Measurements from ENCODE around the gene BASP1. TPM values are rescaled to one million over a fixed set of nuclear protein-coding genes. Genes with fewer than 3 reads are reported as not detected.

BASP1 gene
- total and polyA plus RNA-seq, 10 of the 15 experiments (the other 5 are each of a cell fraction or from before 2014, with no cell fraction given), result 27.3 to 190 (median 102) TPM

DNA sequence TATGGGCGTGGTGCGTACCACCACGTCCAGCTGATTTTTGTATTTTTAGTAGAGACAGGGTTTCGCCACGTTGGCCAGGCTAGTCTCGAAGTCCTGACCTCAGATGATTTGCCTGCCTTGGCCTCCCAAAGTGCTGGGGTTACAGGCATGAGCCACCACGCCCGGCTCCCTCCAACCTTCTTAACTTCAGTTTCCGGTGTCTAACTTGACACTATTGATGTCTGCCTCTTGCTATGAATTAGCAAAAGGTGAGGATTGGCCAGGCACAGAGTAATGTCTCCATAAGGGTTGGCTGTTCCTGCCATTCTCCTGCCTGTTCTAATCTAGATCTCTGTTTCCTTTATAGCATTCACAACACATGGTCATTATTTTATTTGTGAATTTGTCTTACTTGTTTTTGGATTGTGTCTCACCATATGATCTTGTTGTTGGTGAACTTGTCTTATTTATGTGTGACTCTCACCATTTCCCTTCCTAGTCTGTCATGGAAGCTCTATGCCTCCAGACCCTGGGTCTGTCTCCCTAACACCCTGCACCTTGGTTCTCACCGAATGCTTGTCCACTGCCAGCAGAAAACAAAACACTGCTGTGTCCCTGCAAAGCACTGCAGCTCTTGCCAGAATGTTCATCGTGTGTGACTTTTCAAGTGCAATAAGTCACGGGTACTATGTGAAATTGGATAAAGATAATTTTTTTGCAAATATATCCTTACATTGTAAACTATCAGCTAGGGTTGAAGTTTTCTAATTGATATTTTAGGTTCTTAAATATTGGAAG is 26.0 kb downstream of the BASP1 start (continued):
- TF ChIP-seq, protein P1, sequence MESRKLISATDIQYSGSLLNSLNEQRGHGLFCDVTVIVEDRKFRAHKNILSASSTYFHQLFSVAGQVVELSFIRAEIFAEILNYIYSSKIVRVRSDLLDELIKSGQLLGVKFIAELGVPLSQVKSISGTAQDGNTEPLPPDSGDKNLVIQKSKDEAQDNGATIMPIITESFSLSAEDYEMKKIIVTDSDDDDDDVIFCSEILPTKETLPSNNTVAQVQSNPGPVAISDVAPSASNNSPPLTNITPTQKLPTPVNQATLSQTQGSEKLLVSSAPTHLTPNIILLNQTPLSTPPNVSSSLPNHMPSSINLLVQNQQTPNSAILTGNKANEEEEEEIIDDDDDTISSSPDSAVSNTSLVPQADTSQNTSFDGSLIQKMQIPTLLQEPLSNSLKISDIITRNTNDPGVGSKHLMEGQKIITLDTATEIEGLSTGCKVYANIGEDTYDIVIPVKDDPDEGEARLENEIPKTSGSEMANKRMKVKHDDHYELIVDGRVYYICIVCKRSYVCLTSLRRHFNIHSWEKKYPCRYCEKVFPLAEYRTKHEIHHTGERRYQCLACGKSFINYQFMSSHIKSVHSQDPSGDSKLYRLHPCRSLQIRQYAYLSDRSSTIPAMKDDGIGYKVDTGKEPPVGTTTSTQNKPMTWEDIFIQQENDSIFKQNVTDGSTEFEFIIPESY (IDR thresholded peaks at IDR 0.05), result no peak
- TF ChIP-seq PBX3 (IDR thresholded peaks at IDR 0.05; ENCODE audit: insufficient replicate concordance, low read depth, low read length), result no peak
- TF ChIP-seq, protein P2, sequence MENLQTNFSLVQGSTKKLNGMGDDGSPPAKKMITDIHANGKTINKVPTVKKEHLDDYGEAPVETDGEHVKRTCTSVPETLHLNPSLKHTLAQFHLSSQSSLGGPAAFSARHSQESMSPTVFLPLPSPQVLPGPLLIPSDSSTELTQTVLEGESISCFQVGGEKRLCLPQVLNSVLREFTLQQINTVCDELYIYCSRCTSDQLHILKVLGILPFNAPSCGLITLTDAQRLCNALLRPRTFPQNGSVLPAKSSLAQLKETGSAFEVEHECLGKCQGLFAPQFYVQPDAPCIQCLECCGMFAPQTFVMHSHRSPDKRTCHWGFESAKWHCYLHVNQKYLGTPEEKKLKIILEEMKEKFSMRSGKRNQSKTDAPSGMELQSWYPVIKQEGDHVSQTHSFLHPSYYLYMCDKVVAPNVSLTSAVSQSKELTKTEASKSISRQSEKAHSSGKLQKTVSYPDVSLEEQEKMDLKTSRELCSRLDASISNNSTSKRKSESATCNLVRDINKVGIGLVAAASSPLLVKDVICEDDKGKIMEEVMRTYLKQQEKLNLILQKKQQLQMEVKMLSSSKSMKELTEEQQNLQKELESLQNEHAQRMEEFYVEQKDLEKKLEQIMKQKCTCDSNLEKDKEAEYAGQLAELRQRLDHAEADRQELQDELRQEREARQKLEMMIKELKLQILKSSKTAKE (IDR thresholded peaks at IDR 0.05; ENCODE audit: low read depth, poor library complexity, severe bottlenecking), result no peak

- TF ChIP-seq, protein P3, sequence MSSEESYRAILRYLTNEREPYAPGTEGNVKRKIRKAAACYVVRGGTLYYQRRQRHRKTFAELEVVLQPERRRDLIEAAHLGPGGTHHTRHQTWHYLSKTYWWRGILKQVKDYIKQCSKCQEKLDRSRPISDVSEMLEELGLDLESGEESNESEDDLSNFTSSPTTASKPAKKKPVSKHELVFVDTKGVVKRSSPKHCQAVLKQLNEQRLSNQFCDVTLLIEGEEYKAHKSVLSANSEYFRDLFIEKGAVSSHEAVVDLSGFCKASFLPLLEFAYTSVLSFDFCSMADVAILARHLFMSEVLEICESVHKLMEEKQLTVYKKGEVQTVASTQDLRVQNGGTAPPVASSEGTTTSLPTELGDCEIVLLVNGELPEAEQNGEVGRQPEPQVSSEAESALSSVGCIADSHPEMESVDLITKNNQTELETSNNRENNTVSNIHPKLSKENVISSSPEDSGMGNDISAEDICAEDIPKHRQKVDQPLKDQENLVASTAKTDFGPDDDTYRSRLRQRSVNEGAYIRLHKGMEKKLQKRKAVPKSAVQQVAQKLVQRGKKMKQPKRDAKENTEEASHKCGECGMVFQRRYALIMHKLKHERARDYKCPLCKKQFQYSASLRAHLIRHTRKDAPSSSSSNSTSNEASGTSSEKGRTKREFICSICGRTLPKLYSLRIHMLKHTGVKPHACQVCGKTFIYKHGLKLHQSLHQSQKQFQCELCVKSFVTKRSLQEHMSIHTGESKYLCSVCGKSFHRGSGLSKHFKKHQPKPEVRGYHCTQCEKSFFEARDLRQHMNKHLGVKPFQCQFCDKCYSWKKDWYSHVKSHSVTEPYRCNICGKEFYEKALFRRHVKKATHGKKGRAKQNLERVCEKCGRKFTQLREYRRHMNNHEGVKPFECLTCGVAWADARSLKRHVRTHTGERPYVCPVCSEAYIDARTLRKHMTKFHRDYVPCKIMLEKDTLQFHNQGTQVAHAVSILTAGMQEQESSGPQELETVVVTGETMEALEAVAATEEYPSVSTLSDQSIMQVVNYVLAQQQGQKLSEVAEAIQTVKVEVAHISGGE (CRISPR knock-in tag; IDR thresholded peaks at IDR 0.05), result no peak
- TF ChIP-seq PKNOX1 (IDR thresholded peaks at IDR 0.05), result no peak
- Histone ChIP-seq H4K20me1 (ENCODE audit: control insufficient read depth, insufficient read depth) (peaks cover 3% of the 10 kb centered on the region; the same call in 1 of the 2 replicates), H3K4me1 (ENCODE audit: control insufficient read depth, insufficient read depth, low read length) (no peaks in the 10 kb centered on the region), H3K27ac (ENCODE audit: control insufficient read depth, insufficient read depth) (no peak overlapping the region), H3K4me3 (no peak overlapping the region), H3K9ac (ENCODE audit: control insufficient read depth, insufficient read depth, low read length) (no peak overlapping the region), H2AFZ (ENCODE audit: control insufficient read depth, low read depth, low read length) (no peak overlapping the region), H3K4me2 (ENCODE audit: control insufficient read depth, insufficient read depth) (no peak overlapping the region), H3K79me2 (ENCODE audit: control insufficient read depth, insufficient read depth, low read length) (peaks cover 19% of the 10 kb centered on the region), H3K36me3 (ENCODE audit: control insufficient read depth in 2 of 2, insufficient read depth in 2 of 2, low read length in 1 of 2) (peaks cover 0 to 5% of the 10 kb centered on the region in 2 experiments; a peak in 3 of 4 replicates), H3K27me3 (replicated peaks in 1 of 2; ENCODE audit: control insufficient read depth in 2 of 2, insufficient read depth in 2 of 2, low read length in 1 of 2) (no peaks in the 10 kb centered on the region), H3K9me3 (replicated peaks; ENCODE audit: control insufficient read depth, insufficient read depth, low read length) (no peaks in the 10 kb centered on the region; the same call in 2 of the 3 replicates)
- ATAC-seq, result no peak
- WGBS (ENCODE audit: insufficient coverage, insufficient replicate concordance, low lambda C conversion rate, missing lambda C conversion rate), result 90% methylated on average over 3 of the region's 3 CpGs
- no TSS peak for BruUV-seq (replicated peaks)
- RAD21 ChIA-PET (ENCODE audit: unreplicated experiment), result interaction anchor here (0.5 kb wide), 1 partner anchor 28 kb away, joined by 3 read pairs; no protein-coding TSS in a partner anchor
- intact Hi-C loops (cut with micrococcal nuclease; ENCODE audit: unreplicated experiment), result no loop called here
- DNase-seq (ENCODE audit: low read depth, low spot score), result no peak
- POLR2A ChIA-PET, result no interaction called here
- in situ Hi-C loops (cut with MboI), result loop anchor here (25.0 kb wide), 1 partner anchor 1488 kb away; no protein-coding TSS in a partner anchor
- SMC1A ChIA-PET (ENCODE audit: uncharacterized antibody, unreplicated experiment), result interaction anchor here (0.9 to 1.0 kb wide), 3 partner anchors 10 to 31 kb away, joined by 3 read pairs; no protein-coding TSS in a partner anchor
- CTCF ChIA-PET, result no interaction called here
- FAIRE-seq, result no peak
Measured at GRCh38 chr5:17249029-17249634, 31.7 kb downstream of the BASP1 start.
